WTC11 (cell line): Measurements from ENCODE around the gene NSMCE1. TPM values are rescaled to one million over a fixed set of nuclear protein-coding genes. Genes with fewer than 3 reads are reported as not detected.

ENCODE experiments used
- ATAC-seq: fragments of 200-7000 bp; cut with Tn5 transposase; 2 replicates; pipeline ENCODE4 v1.10.0; 2021; ENCODE audit warnings: mild to moderate bottlenecking, moderate library complexity
- CTCF ChIA-PET: fragments of 300-600 bp; sonication (Branson Sonifier 250); formaldehyde crosslinking; loops from one replicate; lab custom pipeline; 2021; ENCODE audit warnings: antibody characterized with exemption; lab: Charles Lee
- POLR2A ChIA-PET: fragments of 350-600 bp; sonication (Branson Sonifier 250); formaldehyde crosslinking; loops from one replicate; lab custom pipeline; 2021; ENCODE audit warnings: antibody characterized with exemption; lab: Charles Lee
- DNase-seq: peaks from one replicate; pipeline ENCODE4 v3.0.0; 2021; ENCODE audit warnings: low spot score
- H3K27ac Mint-ChIP-seq: 2 replicates; pipeline ENCODE4 v1.8.0; 2021; ENCODE audit warnings: mixed read lengths
- H3K27me3 Mint-ChIP-seq: 2 replicates; pipeline ENCODE4 v1.8.0; 2021; ENCODE audit warnings: low read depth, mild to moderate bottlenecking, moderate library complexity, mixed read lengths
- H3K36me3 Mint-ChIP-seq: 2 replicates; pipeline ENCODE4 v1.8.0; 2021; ENCODE audit warnings: mixed read lengths
- H3K4me1 Mint-ChIP-seq: 2 replicates; pipeline ENCODE4 v1.8.0; 2022; ENCODE audit warnings: mixed read lengths
- H3K4me3 Mint-ChIP-seq: 2 replicates; pipeline ENCODE4 v1.8.0; 2021; ENCODE audit warnings: mild to moderate bottlenecking, moderate library complexity, mixed read lengths
- H3K9me3 Mint-ChIP-seq: 2 replicates; pipeline ENCODE4 v1.8.0; 2021; ENCODE audit warnings: mixed read lengths
- E2F5 ChIP-seq: sonication (generic); formaldehyde crosslinking; IDR thresholded peaks from 2 replicates; pipeline ENCODE4 v1.8.1; 2022; ENCODE audit warnings: mild to moderate bottlenecking, moderate library complexity, missing genetic modification reagents
- FOXK1 ChIP-seq: sonication (generic); formaldehyde crosslinking; IDR thresholded peaks from 2 replicates; pipeline ENCODE4 v1.8.0; 2022; ENCODE audit warnings: mild to moderate bottlenecking, moderate library complexity, missing genetic modification reagents
- FOXP1 ChIP-seq: sonication (generic); formaldehyde crosslinking; IDR thresholded peaks from 2 replicates; pipeline ENCODE4 v1.8.0; 2022; ENCODE audit warnings: missing genetic modification reagents, mild to moderate bottlenecking, moderate library complexity, borderline replicate concordance
- GABPB1 ChIP-seq: sonication (generic); formaldehyde crosslinking; IDR thresholded peaks from 2 replicates; pipeline ENCODE4 v1.8.1; 2023; ENCODE audit warnings: mild to moderate bottlenecking, missing genetic modification reagents
- HMGXB4 ChIP-seq: sonication (generic); formaldehyde crosslinking; IDR thresholded peaks from 2 replicates; pipeline ENCODE4 v1.8.1; 2023; ENCODE audit warnings: mild to moderate bottlenecking, moderate library complexity, missing genetic modification reagents
- JAZF1 ChIP-seq: fragments of 250-450 bp; sonication (Bioruptor Pico); IDR thresholded peaks from 2 replicates; pipeline ENCODE4 v1.9.0; 2021; ENCODE audit warnings: moderate library complexity, mild to moderate bottlenecking, inconsistent platforms
- STAT6 ChIP-seq: sonication (generic); formaldehyde crosslinking; conservative IDR thresholded peaks from 2 replicates; pipeline ENCODE4 v1.8.1; 2023; ENCODE audit warnings: mild to moderate bottlenecking, low read depth, missing genetic modification reagents, moderate library complexity
- ZSCAN18 ChIP-seq: fragments of 250-450 bp; sonication (Bioruptor Pico); IDR thresholded peaks from 2 replicates; pipeline ENCODE4 v2.1.2; 2022; ENCODE audit warnings: mild to moderate bottlenecking, moderate library complexity
- total RNA-seq: library from RNA; stranded (reverse); gene quantifications from 3 replicates; pipeline ENCODE4 v1.2.3, GENCODE V29; 2021
- TF ChIP-seq, protein P1 (sequence below): fragments of 250-450 bp; sonication (Bioruptor Pico); conservative IDR thresholded peaks from 2 replicates; pipeline ENCODE4 v1.9.0; 2021; ENCODE audit warnings: mild to moderate bottlenecking
- TF ChIP-seq, protein P2 (sequence below): sonication (generic); formaldehyde crosslinking; IDR thresholded peaks from 2 replicates; pipeline ENCODE4 v1.8.0; 2022; ENCODE audit warnings: missing genetic modification reagents

The NSMCE1 gene
- total RNA-seq, 1 experiment from 2014 or later = 29.4 TPM

DNA sequence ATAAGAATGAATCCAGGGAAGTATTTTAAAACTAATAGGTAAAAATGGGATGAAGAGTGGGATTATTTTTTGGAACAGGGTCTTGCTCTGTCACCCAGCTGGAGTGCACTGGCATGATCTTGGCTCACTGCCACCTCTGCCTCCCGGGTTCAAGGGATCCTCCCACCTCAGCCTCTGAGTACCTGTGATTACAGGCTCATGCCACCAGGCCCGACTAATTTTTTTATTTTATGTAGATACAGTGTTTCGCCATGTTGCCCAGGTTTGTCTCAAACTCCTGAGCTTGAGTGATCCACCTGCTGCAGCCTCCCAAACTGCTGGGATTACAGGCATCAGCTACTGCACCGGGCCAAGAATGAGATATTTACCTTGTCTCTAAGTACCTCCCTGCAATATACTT is 22.1 kb downstream of the NSMCE1 start (continued):
- no peak for TF ChIP-seq GABPB1 (CRISPR knock-in tag)
- no peak for TF ChIP-seq FOXK1
- TF ChIP-seq STAT6 (CRISPR knock-in tag) = no peak
- TF ChIP-seq, protein P1, sequence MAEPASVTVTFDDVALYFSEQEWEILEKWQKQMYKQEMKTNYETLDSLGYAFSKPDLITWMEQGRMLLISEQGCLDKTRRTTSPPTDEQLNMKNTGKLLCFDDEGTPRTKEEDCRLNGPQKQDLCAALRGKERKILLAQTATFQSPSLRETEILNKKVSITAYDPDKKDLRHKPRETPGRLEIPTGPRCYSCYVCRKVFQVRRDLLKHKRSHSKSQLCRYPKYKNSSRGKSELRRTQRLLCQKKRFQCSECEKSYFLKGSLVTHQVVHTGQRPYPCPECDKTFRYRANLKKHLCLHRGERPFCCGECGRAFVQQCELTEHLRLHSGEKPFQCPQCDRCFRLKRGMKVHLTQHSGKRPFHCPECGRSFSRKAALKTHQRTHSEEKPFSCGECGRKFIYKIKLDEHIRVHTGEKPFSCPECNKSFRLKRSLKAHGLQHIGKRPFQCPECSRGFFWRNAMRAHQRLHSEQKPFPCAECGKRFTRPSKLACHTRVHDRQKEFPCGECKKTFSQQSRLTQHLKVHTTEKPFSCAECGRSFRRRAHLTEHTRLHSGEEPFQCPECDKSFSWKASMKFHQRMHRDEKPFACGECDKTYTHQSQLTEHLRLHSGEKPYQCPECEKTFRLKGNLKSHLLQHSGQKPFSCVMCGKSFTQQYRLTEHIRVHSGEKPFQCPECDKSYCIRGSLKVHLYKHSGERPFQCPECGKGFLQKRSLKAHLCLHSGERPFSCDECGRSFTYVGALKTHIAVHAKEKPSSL (CRISPR knock-in tag) = no peak
- TF ChIP-seq ZSCAN18 (CRISPR knock-in tag) = no peak
- no peak for TF ChIP-seq E2F5 (CRISPR knock-in tag)
- TF ChIP-seq JAZF1 (CRISPR knock-in tag) = no peak

DNA sequence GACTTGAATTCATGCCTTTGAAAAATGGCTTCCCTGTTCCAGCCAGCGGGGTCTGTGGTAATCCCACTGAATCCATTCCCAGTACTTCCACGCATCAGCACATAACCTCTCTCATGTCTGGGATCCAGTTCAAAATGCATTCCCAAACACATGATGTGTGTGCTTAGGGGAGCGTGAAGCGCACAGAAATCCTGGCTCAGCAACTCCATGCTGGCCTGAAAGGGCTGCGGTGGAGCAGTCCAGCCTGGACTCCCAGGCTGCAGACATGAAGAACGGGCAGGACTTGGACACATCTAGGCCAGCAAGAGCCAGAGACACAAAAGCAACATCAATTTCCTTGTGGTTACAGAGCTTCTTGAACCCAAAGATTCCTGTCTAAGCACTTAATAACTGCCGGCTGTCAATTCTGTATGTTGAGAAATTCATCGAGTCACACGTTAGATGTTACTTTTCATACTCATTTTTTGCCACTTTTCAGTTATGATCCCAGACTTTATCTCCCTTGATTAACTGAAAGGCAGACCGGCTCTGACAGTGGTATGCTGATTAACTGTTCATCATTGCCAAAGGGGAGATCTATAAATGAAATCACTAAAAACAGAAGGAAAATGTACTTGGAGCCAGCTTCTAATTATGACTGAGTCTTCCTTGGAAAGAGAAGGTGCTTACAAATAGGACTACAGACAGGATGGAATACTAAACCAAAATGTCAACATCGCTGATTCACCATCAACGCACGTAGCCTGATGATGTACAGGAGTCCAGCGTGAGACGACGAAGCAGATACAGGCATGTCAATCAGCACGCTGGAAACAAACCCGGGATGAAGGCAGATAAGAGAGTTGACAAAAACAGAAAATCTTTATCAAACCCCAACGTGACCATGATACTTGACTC is 23.0 kb downstream of the NSMCE1 start:
- H3K27ac Mint-ChIP-seq = no peak overlapping the region
- TF ChIP-seq FOXK1 (no peak), FOXP1 (CRISPR knock-in tag) (no peak), HMGXB4 (no peak)
- TF ChIP-seq, protein P2, sequence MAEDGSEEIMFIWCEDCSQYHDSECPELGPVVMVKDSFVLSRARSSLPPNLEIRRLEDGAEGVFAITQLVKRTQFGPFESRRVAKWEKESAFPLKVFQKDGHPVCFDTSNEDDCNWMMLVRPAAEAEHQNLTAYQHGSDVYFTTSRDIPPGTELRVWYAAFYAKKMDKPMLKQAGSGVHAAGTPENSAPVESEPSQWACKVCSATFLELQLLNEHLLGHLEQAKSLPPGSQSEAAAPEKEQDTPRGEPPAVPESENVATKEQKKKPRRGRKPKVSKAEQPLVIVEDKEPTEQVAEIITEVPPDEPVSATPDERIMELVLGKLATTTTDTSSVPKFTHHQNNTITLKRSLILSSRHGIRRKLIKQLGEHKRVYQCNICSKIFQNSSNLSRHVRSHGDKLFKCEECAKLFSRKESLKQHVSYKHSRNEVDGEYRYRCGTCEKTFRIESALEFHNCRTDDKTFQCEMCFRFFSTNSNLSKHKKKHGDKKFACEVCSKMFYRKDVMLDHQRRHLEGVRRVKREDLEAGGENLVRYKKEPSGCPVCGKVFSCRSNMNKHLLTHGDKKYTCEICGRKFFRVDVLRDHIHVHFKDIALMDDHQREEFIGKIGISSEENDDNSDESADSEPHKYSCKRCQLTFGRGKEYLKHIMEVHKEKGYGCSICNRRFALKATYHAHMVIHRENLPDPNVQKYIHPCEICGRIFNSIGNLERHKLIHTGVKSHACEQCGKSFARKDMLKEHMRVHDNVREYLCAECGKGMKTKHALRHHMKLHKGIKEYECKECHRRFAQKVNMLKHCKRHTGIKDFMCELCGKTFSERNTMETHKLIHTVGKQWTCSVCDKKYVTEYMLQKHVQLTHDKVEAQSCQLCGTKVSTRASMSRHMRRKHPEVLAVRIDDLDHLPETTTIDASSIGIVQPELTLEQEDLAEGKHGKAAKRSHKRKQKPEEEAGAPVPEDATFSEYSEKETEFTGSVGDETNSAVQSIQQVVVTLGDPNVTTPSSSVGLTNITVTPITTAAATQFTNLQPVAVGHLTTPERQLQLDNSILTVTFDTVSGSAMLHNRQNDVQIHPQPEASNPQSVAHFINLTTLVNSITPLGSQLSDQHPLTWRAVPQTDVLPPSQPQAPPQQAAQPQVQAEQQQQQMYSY = no peak
- H3K36me3 Mint-ChIP-seq = no peaks in the 10 kb centered on the region
- POLR2A ChIA-PET = no interaction called here
- peaks cover 20% of the 10 kb centered on the region for H3K4me1 Mint-ChIP-seq
- H3K4me3 Mint-ChIP-seq = no peak overlapping the region
- no peak for DNase-seq
- CTCF ChIA-PET = interaction anchor here (1.3 to 3.1 kb wide), 2 partner anchors 11 to 110 kb away, joined by 6 to 19 read pairs; no protein-coding TSS in a partner anchor
- H3K27me3 Mint-ChIP-seq = no peaks in the 10 kb centered on the region
- no peaks in the 10 kb centered on the region for H3K9me3 Mint-ChIP-seq
- no peak for ATAC-seq
